A549 (cell line): ENCODE measurements around the gene CEND1. TPM values are rescaled to one million over a fixed set of nuclear protein-coding genes. Genes with fewer than 3 reads are reported as not detected.

ENCODE experiments used
- ATAC-seq, 2 experiments: fragments of 200-7000 bp in 1 of 2; fragments of >200 bp in 1 of 2; cut with Nextera tagmentation in 1 of 2; cut with Tn5 transposase in 1 of 2; 3 replicates each; pipeline versions ENCODE4 v1.8.0 to v1.9.1; 2018 to 2020; ENCODE audit warnings: mild to moderate bottlenecking in 1 of 2, moderate library complexity in 1 of 2
- CTCF ChIA-PET: fragments of 300-600 bp; sonication (Branson Sonifier 250); formaldehyde crosslinking; extraction: SDS; loops from one replicate; lab custom pipeline; 2021; ENCODE audit warnings: antibody characterized with exemption, inconsistent platforms; lab: Yijun Ruan, JAX
- POLR2A ChIA-PET: fragments of 350-600 bp; formaldehyde crosslinking; extraction: SDS; loops from one replicate; lab custom pipeline; 2021; ENCODE audit warnings: antibody characterized with exemption, inconsistent platforms; lab: Yijun Ruan, JAX
- DNase-seq, 2 experiments: peaks; one replicate each; pipeline versions ENCODE4 v3.0.0 to v3.0.0-alpha.2; 2011 to 2016; ENCODE audit warnings: low read depth in 1 of 2, low spot score in 1 of 2
- FAIRE-seq: peaks from 2 replicates; lab custom pipeline; 2011; peaks lifted over from hg19 to GRCh38; lab: Jason Lieb, UNC
- H3K27ac ChIP-seq, 2 experiments: fragments of >200 bp; sonication (Bioruptor Twin); formaldehyde crosslinking; 3 replicates each; pipeline ENCODE4 v1.5.1; 2016 to 2017
- H3K4me1 ChIP-seq: fragments of >200 bp; sonication (Bioruptor Twin); formaldehyde crosslinking; 3 replicates; pipeline ENCODE4 v1.6.1; 2016
- H3K4me2 ChIP-seq: fragments of >200 bp; sonication (Bioruptor Twin); formaldehyde crosslinking; 3 replicates; pipeline ENCODE4 v1.6.1; 2016
- H3K4me3 ChIP-seq: fragments of >200 bp; sonication (Bioruptor Twin); formaldehyde crosslinking; 3 replicates; pipeline ENCODE4 v1.5.1; 2016
- H3K9me3 ChIP-seq: fragments of >200 bp; sonication (Bioruptor Twin); formaldehyde crosslinking; 3 replicates; pipeline ENCODE4 v1.6.1; 2016
- BHLHE40 ChIP-seq: IDR thresholded peaks from 2 replicates; pipeline ENCODE4 v1.6.1; 2012; ENCODE audit warnings: low read depth, low read length, inconsistent platforms
- CBX2 ChIP-seq: fragments of 200-600 bp; sonication (generic); IDR thresholded peaks from 2 replicates; pipeline ENCODE4 v1.6.1; 2016; ENCODE audit warnings: low read depth, mild to moderate bottlenecking, borderline replicate concordance
- CEBPB ChIP-seq, 2 experiments: fragments of >200 bp in 1 of 2; sonication (Bioruptor Twin) in 1 of 2; formaldehyde crosslinking in 1 of 2; IDR thresholded peaks; 2 replicates each; pipeline ENCODE4 v1.6.1; 2012 to 2016
- CHD2 ChIP-seq: fragments of 150-350 bp; IDR thresholded peaks from 2 replicates; pipeline ENCODE4 v1.6.1; 2014; ENCODE audit warnings: low read length; ENCODE audit not compliant: partially characterized antibody
- CHD4 ChIP-seq: fragments of 200-600 bp; sonication (generic); IDR thresholded peaks from 2 replicates; pipeline ENCODE4 v1.6.1; 2016; ENCODE audit warnings: antibody characterized with exemption, mild to moderate bottlenecking, borderline replicate concordance
- EHF ChIP-seq: fragments of 250-450 bp; sonication (Bioruptor Pico); IDR thresholded peaks from 2 replicates; pipeline ENCODE4 v1.5.0; 2020; ENCODE audit warnings: mild to moderate bottlenecking
- EP300 ChIP-seq, 2 experiments: fragments of >200 bp; sonication (Bioruptor Twin); formaldehyde crosslinking; IDR thresholded peaks; 2 replicates in 1 of 2; 3 replicates in 1 of 2; pipeline ENCODE4 v1.6.1; 2016 to 2017
- ESRRA ChIP-seq: fragments of 150-350 bp; IDR thresholded peaks from 2 replicates; pipeline ENCODE4 v1.6.1; 2014; ENCODE audit warnings: mild to moderate bottlenecking, low read length, borderline replicate concordance
- FOXS1 ChIP-seq: fragments of 250-450 bp; sonication (Bioruptor Pico); IDR thresholded peaks from 2 replicates; pipeline ENCODE4 v1.5.0; 2020; ENCODE audit warnings: mild to moderate bottlenecking, moderate library complexity
- GATA3 ChIP-seq: IDR thresholded peaks from 2 replicates; pipeline ENCODE4 v1.6.1; 2012; ENCODE audit warnings: borderline replicate concordance
- JUN ChIP-seq, 2 experiments: fragments of >200 bp; sonication (Bioruptor Twin); formaldehyde crosslinking; IDR thresholded peaks; 2 replicates in 1 of 2; 3 replicates in 1 of 2; pipeline ENCODE4 v1.6.1; 2016 to 2017
- JUNB ChIP-seq: fragments of >200 bp; sonication (Bioruptor Twin); formaldehyde crosslinking; IDR thresholded peaks from 2 replicates; pipeline ENCODE4 v1.6.1; 2016
- KDM5A ChIP-seq: fragments of 200-600 bp; sonication (generic); IDR thresholded peaks from 2 replicates; pipeline ENCODE4 v1.6.1; 2016; ENCODE audit warnings: antibody characterized with exemption, mild to moderate bottlenecking
- MAFK ChIP-seq: fragments of 450-650 bp; IDR thresholded peaks from 2 replicates; pipeline ENCODE4 v1.6.1; 2014; ENCODE audit not compliant: partially characterized antibody
- NFE2L2 ChIP-seq: fragments of 150-350 bp; conservative IDR thresholded peaks from 2 replicates; pipeline ENCODE4 v1.6.1; 2014; ENCODE audit warnings: low read length
- NR3C1 ChIP-seq: fragments of >200 bp; sonication (Bioruptor Twin); formaldehyde crosslinking; IDR thresholded peaks from 3 replicates; pipeline ENCODE4 v1.6.1; 2017
- POLR2A ChIP-seq: IDR thresholded peaks from 2 replicates; pipeline ENCODE4 v1.6.1; 2012; ENCODE audit warnings: mild to moderate bottlenecking, low read length
- POLR2AphosphoS2 ChIP-seq: conservative IDR thresholded peaks from 2 replicates; pipeline ENCODE4 v1.6.1; 2012; ENCODE audit warnings: low read length, improper control_type of control experiment, inconsistent platforms
- RCOR1 ChIP-seq: fragments of 150-350 bp; IDR thresholded peaks from 2 replicates; pipeline ENCODE4 v1.6.1; 2014; ENCODE audit warnings: antibody characterized with exemption, low read length, low read depth
- SREBF2 ChIP-seq: fragments of 450-650 bp; IDR thresholded peaks from 2 replicates; pipeline ENCODE4 v1.6.1; 2014; ENCODE audit warnings: mild to moderate bottlenecking, moderate library complexity
- WGBS: methylation state at CpG from one replicate; pipeline ENCODE4 v1.1.6; 2017; ENCODE audit errors: missing lambda C conversion rate; 5-methylcytosine and 5-hydroxymethylcytosine counted together
- polyA plus RNA-seq, 4 experiments: library from polyadenylated mRNA; depleted of rRNA in 3 of 4; stranded (reverse); fragments of >200 nt; fragmentation: RNase III in 1 of 4; extraction: RNeasy Plus Mini Kit Qiagen cat#74134 plus additional on column Dnase treatment in 1 of 4; gene quantifications; 2 replicates in 3 of 4; 3 replicates in 1 of 4; pipeline ENCODE4 v1.2.3, GENCODE V29; 2011 to 2017
- TF ChIP-seq, protein P1 (sequence below): fragments of >200 bp; sonication (Bioruptor Twin); formaldehyde crosslinking; IDR thresholded peaks from 3 replicates; pipeline ENCODE4 v1.6.1; 2016
- TF ChIP-seq, protein P2 (sequence below): fragments of 200-600 bp; sonication (generic); IDR thresholded peaks from 2 replicates; pipeline ENCODE4 v1.6.1; 2016; ENCODE audit warnings: antibody characterized with exemption, mild to moderate bottlenecking, moderate library complexity
- TF ChIP-seq, protein P3 (sequence below): fragments of 150-350 bp; IDR thresholded peaks from 2 replicates; pipeline ENCODE4 v1.6.1; 2014; ENCODE audit warnings: low read depth, mild to moderate bottlenecking, low read length
- TF ChIP-seq, protein P4 (sequence below): fragments of 250-450 bp; sonication (Bioruptor Pico); IDR thresholded peaks from 2 replicates; pipeline ENCODE4 v1.5.0; 2020; ENCODE audit warnings: low read depth, mild to moderate bottlenecking, moderate library complexity
- TF ChIP-seq, protein P5 (sequence below): IDR thresholded peaks from 2 replicates; pipeline ENCODE4 v1.6.1; 2012

CEND1 gene
- polyA plus RNA-seq, 2 of the 4 experiments (the other 2 are of a cell fraction): 1.0 TPM; not detected in 1

DNA sequence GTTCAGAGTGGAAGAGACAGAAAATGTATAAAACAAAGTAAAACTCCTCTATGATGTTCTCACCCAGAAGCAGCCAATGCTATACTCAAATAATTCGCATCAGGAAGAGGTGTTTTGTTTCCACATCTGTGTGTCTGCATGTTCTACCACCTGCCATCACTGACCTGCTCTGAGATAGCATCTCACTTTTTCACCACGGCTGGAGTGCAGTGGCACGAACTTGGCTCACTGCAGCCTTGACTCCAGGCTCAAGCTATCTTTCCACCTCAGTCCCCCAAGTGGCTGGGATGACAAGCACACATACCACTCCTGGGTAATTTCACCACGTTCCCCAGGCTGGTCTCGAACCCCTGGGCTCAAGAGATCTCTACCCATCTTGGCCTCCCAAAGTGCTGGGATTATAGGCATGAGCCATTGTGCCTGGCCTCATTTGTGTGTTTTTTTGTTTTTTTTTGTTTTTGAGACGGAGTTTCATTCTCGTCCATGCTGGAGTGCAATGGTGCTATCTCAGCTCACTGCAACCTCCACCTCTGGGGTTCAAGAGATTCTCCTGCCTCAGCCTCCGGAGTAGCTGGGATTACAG is 28.3 kb downstream of the CEND1 start:
- Histone ChIP-seq H3K9me3 (no peaks in the 10 kb centered on the region), H3K4me2 (peak overlapping the region; percentile 45; the same call in 2 of the 3 replicates), H3K27ac (peak overlapping the region in 1 of 2 experiments; percentile 81; a peak in 2 of 6 replicates), H3K4me3 (no peak overlapping the region), H3K4me1 (peaks cover 29% of the 10 kb centered on the region)
- FAIRE-seq: no peak
- peak; percentile 30; the same call in 1 of the 2 replicates for TF ChIP-seq POLR2AphosphoS2
- TF ChIP-seq, protein P1, sequence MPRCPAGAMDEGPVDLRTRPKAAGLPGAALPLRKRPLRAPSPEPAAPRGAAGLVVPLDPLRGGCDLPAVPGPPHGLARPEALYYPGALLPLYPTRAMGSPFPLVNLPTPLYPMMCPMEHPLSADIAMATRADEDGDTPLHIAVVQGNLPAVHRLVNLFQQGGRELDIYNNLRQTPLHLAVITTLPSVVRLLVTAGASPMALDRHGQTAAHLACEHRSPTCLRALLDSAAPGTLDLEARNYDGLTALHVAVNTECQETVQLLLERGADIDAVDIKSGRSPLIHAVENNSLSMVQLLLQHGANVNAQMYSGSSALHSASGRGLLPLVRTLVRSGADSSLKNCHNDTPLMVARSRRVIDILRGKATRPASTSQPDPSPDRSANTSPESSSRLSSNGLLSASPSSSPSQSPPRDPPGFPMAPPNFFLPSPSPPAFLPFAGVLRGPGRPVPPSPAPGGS: no peak
- ChIA-PET CTCF (interaction anchor here (0.9 to 5.4 kb wide), 4 partner anchors 7 to 65 kb away, joined by 3 to 32 read pairs (median 16); partner anchors contain the start of genes TALDO1 and TMEM80), POLR2A (interaction anchor here (0.5 to 2.1 kb wide), 3 partner anchors 7 to 14 kb away, joined by 3 to 9 read pairs (median 5); partner anchors contain the start of gene TALDO1)
- 0 out of 6 replicates have a peak, but pooled peaks of 1 of the 2 experiments have one; percentile 0 for ATAC-seq
- no peak for DNase-seq
- 87% methylated on average over 8 of the region's 8 CpGs for WGBS

DNA sequence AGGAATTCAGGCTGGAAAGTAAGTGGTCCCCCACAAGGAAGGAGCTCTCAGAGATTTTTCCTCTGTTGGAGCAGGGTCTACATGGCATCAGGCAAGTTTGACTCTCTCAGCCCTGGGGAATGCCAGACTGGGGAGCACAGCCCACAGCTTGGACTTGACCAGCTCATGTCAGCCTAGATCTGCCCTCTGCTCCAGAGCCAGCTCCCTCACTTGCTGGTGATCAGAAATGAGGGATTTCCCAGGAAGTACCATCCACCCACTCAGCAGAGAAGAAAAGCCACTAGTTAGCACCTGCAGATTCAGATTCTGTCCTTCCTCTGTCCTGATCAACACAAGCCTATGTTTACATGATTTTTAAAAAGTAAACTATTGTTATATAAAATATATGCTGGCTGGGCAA is 29.7 kb downstream of the CEND1 start:
- H3K4me1 ChIP-seq: peaks cover 22% of the 10 kb centered on the region
- CTCF ChIA-PET: interaction anchor here (1.2 to 5.6 kb wide), 3 partner anchors 13 to 98 kb away, joined by 3 to 26 read pairs (median 3); partner anchors contain the start of gene TALDO1
- POLR2A ChIA-PET: interaction anchor here (2.0 kb wide), 1 partner anchor 13 kb away, joined by 9 read pairs; the partner anchor contains the start of gene TALDO1
- no peak overlapping the region for H3K4me2 ChIP-seq
- H3K4me3 ChIP-seq: no peak overlapping the region
- H3K9me3 ChIP-seq: no peaks in the 10 kb centered on the region
- no peak for DNase-seq
- H3K27ac ChIP-seq: no peak overlapping the region
- no peak for FAIRE-seq
- TF ChIP-seq FOXS1 (CRISPR knock-in tag) (no peak), RCOR1 (no peak), SREBF2 (no peak)
- TF ChIP-seq, protein P2, sequence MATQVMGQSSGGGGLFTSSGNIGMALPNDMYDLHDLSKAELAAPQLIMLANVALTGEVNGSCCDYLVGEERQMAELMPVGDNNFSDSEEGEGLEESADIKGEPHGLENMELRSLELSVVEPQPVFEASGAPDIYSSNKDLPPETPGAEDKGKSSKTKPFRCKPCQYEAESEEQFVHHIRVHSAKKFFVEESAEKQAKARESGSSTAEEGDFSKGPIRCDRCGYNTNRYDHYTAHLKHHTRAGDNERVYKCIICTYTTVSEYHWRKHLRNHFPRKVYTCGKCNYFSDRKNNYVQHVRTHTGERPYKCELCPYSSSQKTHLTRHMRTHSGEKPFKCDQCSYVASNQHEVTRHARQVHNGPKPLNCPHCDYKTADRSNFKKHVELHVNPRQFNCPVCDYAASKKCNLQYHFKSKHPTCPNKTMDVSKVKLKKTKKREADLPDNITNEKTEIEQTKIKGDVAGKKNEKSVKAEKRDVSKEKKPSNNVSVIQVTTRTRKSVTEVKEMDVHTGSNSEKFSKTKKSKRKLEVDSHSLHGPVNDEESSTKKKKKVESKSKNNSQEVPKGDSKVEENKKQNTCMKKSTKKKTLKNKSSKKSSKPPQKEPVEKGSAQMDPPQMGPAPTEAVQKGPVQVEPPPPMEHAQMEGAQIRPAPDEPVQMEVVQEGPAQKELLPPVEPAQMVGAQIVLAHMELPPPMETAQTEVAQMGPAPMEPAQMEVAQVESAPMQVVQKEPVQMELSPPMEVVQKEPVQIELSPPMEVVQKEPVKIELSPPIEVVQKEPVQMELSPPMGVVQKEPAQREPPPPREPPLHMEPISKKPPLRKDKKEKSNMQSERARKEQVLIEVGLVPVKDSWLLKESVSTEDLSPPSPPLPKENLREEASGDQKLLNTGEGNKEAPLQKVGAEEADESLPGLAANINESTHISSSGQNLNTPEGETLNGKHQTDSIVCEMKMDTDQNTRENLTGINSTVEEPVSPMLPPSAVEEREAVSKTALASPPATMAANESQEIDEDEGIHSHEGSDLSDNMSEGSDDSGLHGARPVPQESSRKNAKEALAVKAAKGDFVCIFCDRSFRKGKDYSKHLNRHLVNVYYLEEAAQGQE: no peak
- no peak for ATAC-seq

DNA sequence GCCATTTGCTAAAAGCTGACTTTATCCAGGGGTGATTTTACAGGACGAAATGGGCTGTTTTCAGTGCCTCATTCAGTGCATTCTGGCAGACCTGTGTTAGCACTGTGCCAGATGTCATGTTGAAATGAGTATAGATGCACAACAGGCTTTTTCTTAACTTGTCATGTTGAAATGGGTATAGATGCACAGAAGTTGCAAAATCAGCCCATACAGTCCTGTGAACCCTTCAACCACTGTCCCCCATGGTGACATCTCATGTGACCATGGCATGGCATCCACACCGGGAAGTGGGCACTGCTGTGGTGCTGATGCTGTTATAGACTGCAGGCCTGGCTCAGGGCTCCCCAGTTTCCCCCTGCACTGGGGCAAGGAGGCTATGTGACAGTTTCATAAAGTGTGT is 40.2 kb downstream of the CEND1 start:
- Histone ChIP-seq H3K9me3 (no peaks in the 10 kb centered on the region), H3K4me1 (peaks cover 21% of the 10 kb centered on the region), H3K4me3 (peak overlapping the region; percentile 99; the same call in 2 of the 3 replicates), H3K4me2 (peak overlapping the region; percentile 80), H3K27ac (peak overlapping the region; percentile 87 to 97; a peak in 4 of 6 replicates)
- FAIRE-seq (no peak), ATAC-seq (no peak), DNase-seq (no peak)
- WGBS: 46% methylated on average over 2 of the region's 2 CpGs
- ChIA-PET CTCF (interaction anchor here (1.2 to 11.3 kb wide), 3 partner anchors 20 to 195 kb away, joined by 4 to 119 read pairs (median 20); no protein-coding TSS in a partner anchor), POLR2A (no interaction called here)
- TF ChIP-seq POLR2A: no peak
- TF ChIP-seq CHD2: no peak
- no peak for TF ChIP-seq JUN (IDR thresholded peaks at IDR 0.05)
- no peak for TF ChIP-seq EHF (CRISPR knock-in tag)
- TF ChIP-seq CEBPB (IDR thresholded peaks at IDR 0.05): no peak
- no peak for TF ChIP-seq EP300 (IDR thresholded peaks at IDR 0.05)
- TF ChIP-seq, protein P3, sequence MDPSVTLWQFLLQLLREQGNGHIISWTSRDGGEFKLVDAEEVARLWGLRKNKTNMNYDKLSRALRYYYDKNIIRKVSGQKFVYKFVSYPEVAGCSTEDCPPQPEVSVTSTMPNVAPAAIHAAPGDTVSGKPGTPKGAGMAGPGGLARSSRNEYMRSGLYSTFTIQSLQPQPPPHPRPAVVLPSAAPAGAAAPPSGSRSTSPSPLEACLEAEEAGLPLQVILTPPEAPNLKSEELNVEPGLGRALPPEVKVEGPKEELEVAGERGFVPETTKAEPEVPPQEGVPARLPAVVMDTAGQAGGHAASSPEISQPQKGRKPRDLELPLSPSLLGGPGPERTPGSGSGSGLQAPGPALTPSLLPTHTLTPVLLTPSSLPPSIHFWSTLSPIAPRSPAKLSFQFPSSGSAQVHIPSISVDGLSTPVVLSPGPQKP: no peak
- TF ChIP-seq KDM5A: no peak
- no peak for TF ChIP-seq NFE2L2
- no peak for TF ChIP-seq BHLHE40
- TF ChIP-seq, protein P4, sequence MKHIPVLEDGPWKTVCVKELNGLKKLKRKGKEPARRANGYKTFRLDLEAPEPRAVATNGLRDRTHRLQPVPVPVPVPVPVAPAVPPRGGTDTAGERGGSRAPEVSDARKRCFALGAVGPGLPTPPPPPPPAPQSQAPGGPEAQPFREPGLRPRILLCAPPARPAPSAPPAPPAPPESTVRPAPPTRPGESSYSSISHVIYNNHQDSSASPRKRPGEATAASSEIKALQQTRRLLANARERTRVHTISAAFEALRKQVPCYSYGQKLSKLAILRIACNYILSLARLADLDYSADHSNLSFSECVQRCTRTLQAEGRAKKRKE (CRISPR knock-in tag): no peak
- no peak for TF ChIP-seq MAFK
- TF ChIP-seq POLR2AphosphoS2: no peak
- TF ChIP-seq CHD4: no peak
- TF ChIP-seq, protein P5, sequence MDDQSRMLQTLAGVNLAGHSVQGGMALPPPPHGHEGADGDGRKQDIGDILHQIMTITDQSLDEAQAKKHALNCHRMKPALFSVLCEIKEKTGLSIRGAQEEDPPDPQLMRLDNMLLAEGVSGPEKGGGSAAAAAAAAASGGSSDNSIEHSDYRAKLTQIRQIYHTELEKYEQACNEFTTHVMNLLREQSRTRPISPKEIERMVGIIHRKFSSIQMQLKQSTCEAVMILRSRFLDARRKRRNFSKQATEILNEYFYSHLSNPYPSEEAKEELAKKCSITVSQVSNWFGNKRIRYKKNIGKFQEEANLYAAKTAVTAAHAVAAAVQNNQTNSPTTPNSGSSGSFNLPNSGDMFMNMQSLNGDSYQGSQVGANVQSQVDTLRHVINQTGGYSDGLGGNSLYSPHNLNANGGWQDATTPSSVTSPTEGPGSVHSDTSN: no peak
- no peak for TF ChIP-seq ESRRA
- no peak for TF ChIP-seq JUNB
- TF ChIP-seq CBX2: no peak
- TF ChIP-seq GATA3: no peak
- no peak for TF ChIP-seq NR3C1
